Fibroblast of lung (primary cell): ENCODE data around the gene HEG1. TPM values are rescaled to one million over a fixed set of nuclear protein-coding genes. Genes with fewer than 3 reads are reported as not detected.

ENCODE experiments used
- DNase-seq, 2 donors: peaks; one replicate each; pipeline versions ENCODE4 v3.0.0 to v3.0.0-alpha.2; 2010; ENCODE audit warnings: low read depth in 2 of 2
- H2AFZ ChIP-seq: 2 replicates; pipeline ENCODE4 v1.5.1; 2012; ENCODE audit warnings: low read length, control low read depth, inconsistent platforms
- H3K27ac ChIP-seq: 2 replicates; pipeline ENCODE4 v1.5.1; 2011; ENCODE audit warnings: low read length, control low read depth; ENCODE audit not compliant: insufficient read depth
- H3K27me3 ChIP-seq: 2 replicates; pipeline ENCODE4 v1.5.1; 2011; ENCODE audit warnings: mild to moderate bottlenecking, low read length; ENCODE audit not compliant: control insufficient read depth, insufficient read depth
- H3K36me3 ChIP-seq: 2 replicates; pipeline ENCODE4 v1.5.1; 2011; ENCODE audit warnings: low read length; ENCODE audit not compliant: control insufficient read depth, insufficient read depth
- H3K4me1 ChIP-seq: 2 replicates; pipeline ENCODE4 v1.5.1; 2011; ENCODE audit warnings: low read length; ENCODE audit not compliant: control insufficient read depth, insufficient read depth; ENCODE audit errors: extremely low read depth
- H3K4me2 ChIP-seq: 2 replicates; pipeline ENCODE4 v1.5.1; 2011; ENCODE audit warnings: low read length, control low read depth; ENCODE audit not compliant: insufficient read depth; ENCODE audit errors: extremely low read depth
- H3K4me3 ChIP-seq, 4 experiments: fragments of 200-600 bp in 1 of 4; sonication (generic) in 1 of 4; replicated peaks in 1 of 4; 2 replicates each; pipeline ENCODE4 v1.5.1; 2011 to 2016; ENCODE audit warnings: low read length in 4 of 4, low read depth in 3 of 4, mild to moderate bottlenecking in 3 of 4, control low read depth in 2 of 4, inconsistent platforms in 1 of 4, mixed read lengths in 1 of 4; ENCODE audit not compliant: insufficient read depth in 1 of 4; ENCODE audit errors: control extremely low read depth in 1 of 4
- H3K79me2 ChIP-seq: 2 replicates; pipeline ENCODE4 v1.5.1; 2012; ENCODE audit warnings: mild to moderate bottlenecking, low read length, inconsistent platforms; ENCODE audit not compliant: control insufficient read depth, insufficient read depth
- H3K9ac ChIP-seq: 2 replicates; pipeline ENCODE4 v1.5.1; 2011; ENCODE audit warnings: mild to moderate bottlenecking, low read length, control low read depth; ENCODE audit not compliant: insufficient read depth
- H3K9me3 ChIP-seq: 2 replicates; pipeline ENCODE4 v1.5.1; 2012; ENCODE audit warnings: low read depth, low read length; ENCODE audit not compliant: control insufficient read depth, insufficient read depth
- H4K20me1 ChIP-seq: 2 replicates; pipeline ENCODE4 v1.5.1; 2011; ENCODE audit warnings: low read length; ENCODE audit not compliant: control insufficient read depth, insufficient read depth; ENCODE audit errors: extremely low read depth
- CTCF ChIP-seq, 2 donors: IDR thresholded peaks in 1 of 2; conservative IDR thresholded peaks in 1 of 2; 1 replicate in 1 of 2; 2 replicates in 1 of 2; pipeline ENCODE4 v1.5.1; 2011 to 2012; ENCODE audit warnings: low read length in 2 of 2, control low read depth in 1 of 2, inconsistent platforms in 1 of 2, low read depth in 1 of 2, mild to moderate bottlenecking in 1 of 2
- EZH2 ChIP-seq: IDR thresholded peaks from 2 replicates; pipeline ENCODE4 v1.5.1; 2012; ENCODE audit warnings: low read length, control low read depth, mild to moderate bottlenecking; ENCODE audit errors: missing control alignments
- polyA plus RNA-seq, 2 donors: library from polyadenylated mRNA; depleted of rRNA in 1 of 2; stranded (reverse) in 1 of 2; unstranded in 1 of 2; fragments of >200 nt; gene quantifications; 2 replicates each; pipeline ENCODE4 v1.2.1, GENCODE V29; 2011 to 2012; ENCODE audit warnings: missing spikeins in 1 of 2
- total RNA-seq: library from RNA; depleted of rRNA; stranded (reverse); fragments of >200 nt; gene quantifications from 2 replicates; pipeline ENCODE4 v1.2.1, GENCODE V29; 2014

HEG1 gene
- total and polyA plus RNA-seq, 2 donors (not counting 1 experiment from before 2014, with no cell fraction given) = 137 to 305 TPM

- H3K79me2 ChIP-seq = peaks cover 6% of the 10 kb centered on the region
- no peaks in the 10 kb centered on the region for H3K27me3 ChIP-seq
- DNase-seq = no peak
- H3K27ac ChIP-seq = no peak overlapping the region
- no peak overlapping the region for H3K9ac ChIP-seq
- no peak for TF ChIP-seq CTCF (conservative IDR thresholded peaks at IDR 0.05 in 1 of 2, IDR thresholded peaks at IDR 0.05 in 1 of 2; ENCODE audit: low read depth in 1 of 2, low read length in 2 of 2)
- H4K20me1 ChIP-seq = no peaks in the 10 kb centered on the region
- H3K4me2 ChIP-seq = no peak overlapping the region
- H3K36me3 ChIP-seq = peaks cover 35% of the 10 kb centered on the region
- no peak overlapping the region for H2AFZ ChIP-seq
- no peaks in the 10 kb centered on the region for H3K9me3 ChIP-seq
- no peaks in the 10 kb centered on the region for H3K4me1 ChIP-seq
- H3K4me3 ChIP-seq = no peak overlapping the region
Observed at GRCh38 chr3:125013095-125013494, 42.7 kb downstream of the HEG1 start.

GRCh38 chr3:125011941-125012340 is 43.9 kb downstream of the HEG1 start:
- Histone ChIP-seq H2AFZ (no peak overlapping the region), H3K79me2 (peaks cover 5% of the 10 kb centered on the region), H3K9me3 (no peaks in the 10 kb centered on the region), H3K36me3 (peaks cover 35% of the 10 kb centered on the region), H3K4me1 (no peaks in the 10 kb centered on the region), H3K9ac (no peak overlapping the region), H3K4me2 (no peak overlapping the region), H3K27me3 (no peaks in the 10 kb centered on the region), H3K4me3 (no peak overlapping the region), H4K20me1 (no peaks in the 10 kb centered on the region), H3K27ac (no peak overlapping the region)
- TF ChIP-seq EZH2 (no peak), CTCF (conservative IDR thresholded peaks at IDR 0.05 in 1 of 2, IDR thresholded peaks at IDR 0.05 in 1 of 2; ENCODE audit: low read depth in 1 of 2, low read length in 2 of 2) (no peak)
- DNase-seq = peak in 1 of 2 donors; percentile 95

GRCh38 chr3:125010393-125010792 is 45.4 kb downstream of the HEG1 start:
- H3K4me3 ChIP-seq = no peak overlapping the region
- no peak overlapping the region for H2AFZ ChIP-seq
- H3K79me2 ChIP-seq = peaks cover 2% of the 10 kb centered on the region
- TF ChIP-seq EZH2 = no peak
- no peak for TF ChIP-seq CTCF (conservative IDR thresholded peaks at IDR 0.05 in 1 of 2, IDR thresholded peaks at IDR 0.05 in 1 of 2; ENCODE audit: low read depth in 1 of 2, low read length in 2 of 2)
- peaks cover 39% of the 10 kb centered on the region for H3K36me3 ChIP-seq
- no peak for DNase-seq
- H3K27me3 ChIP-seq = no peaks in the 10 kb centered on the region
- no peaks in the 10 kb centered on the region for H3K4me1 ChIP-seq
- no peak overlapping the region for H3K9ac ChIP-seq
- H3K4me2 ChIP-seq = no peak overlapping the region
- H3K27ac ChIP-seq = no peak overlapping the region
- no peaks in the 10 kb centered on the region for H4K20me1 ChIP-seq
- no peaks in the 10 kb centered on the region for H3K9me3 ChIP-seq
